ENCODE measurements around the gene KIF21B.

Gene KIF21B

GRCh38 chr1:200991097-200991614 is 32.4 kb downstream of the KIF21B start:
- Histone ChIP-seq H3K36me3 (ENCODE audit: control insufficient read depth, insufficient read depth, low read length) (peaks cover 28% of the 10 kb centered on the region), H3K4me3 (ENCODE audit: extremely low read depth, insufficient read depth, low read length, poor library complexity, severe bottlenecking) (no peak overlapping the region), H3K9me3 (ENCODE audit: control insufficient read depth, low read length) (no peaks in the 10 kb centered on the region), H3K4me1 (ENCODE audit: control insufficient read depth, insufficient read depth, low read length, poor library complexity, severe bottlenecking) (no peaks in the 10 kb centered on the region), H3K27ac (ENCODE audit: low read depth, low read length, severe bottlenecking) (no peak overlapping the region)
- 91 to 96% methylated on average over 9 to 10 of the region's 10 CpGs for WGBS, 2 experiments (ENCODE audit: insufficient coverage in 2 of 2)

DNA sequence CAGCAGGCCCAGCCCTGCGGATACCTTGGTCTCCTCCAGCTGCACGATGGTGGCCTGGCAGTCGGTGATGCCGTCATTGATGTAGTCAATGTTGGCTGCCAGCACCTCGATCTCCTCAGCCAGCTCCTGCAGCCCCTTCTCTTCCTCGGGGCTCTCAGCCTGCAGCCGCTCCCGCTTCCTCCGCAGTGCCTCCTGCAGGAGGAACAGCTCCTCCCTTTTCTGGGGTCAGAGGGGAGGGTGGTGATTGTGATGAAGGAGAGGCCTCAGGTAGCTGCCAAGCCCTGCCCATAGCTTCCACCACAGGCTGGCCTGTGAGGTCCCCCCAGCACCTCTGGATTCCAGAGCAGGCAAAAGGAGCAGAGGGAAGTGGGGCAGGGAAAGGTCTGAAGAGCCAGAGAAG is 33.4 kb downstream of the KIF21B start:
- Histone ChIP-seq H3K36me3 (ENCODE audit: control insufficient read depth, insufficient read depth, low read length) (peaks cover 28% of the 10 kb centered on the region), H3K27ac (ENCODE audit: low read depth, low read length, severe bottlenecking) (no peak overlapping the region), H3K4me3 (ENCODE audit: extremely low read depth, insufficient read depth, low read length, poor library complexity, severe bottlenecking) (no peak overlapping the region), H3K9me3 (ENCODE audit: control insufficient read depth, low read length) (no peaks in the 10 kb centered on the region), H3K4me1 (ENCODE audit: control insufficient read depth, insufficient read depth, low read length, poor library complexity, severe bottlenecking) (no peaks in the 10 kb centered on the region)
- 89 to 90% methylated on average over 6 to 8 of the region's 9 CpGs for WGBS, 2 experiments (ENCODE audit: insufficient coverage in 2 of 2)

- Histone ChIP-seq H3K4me1 (ENCODE audit: control insufficient read depth, insufficient read depth, low read length, poor library complexity, severe bottlenecking) (no peaks in the 10 kb centered on the region), H3K36me3 (ENCODE audit: control insufficient read depth, insufficient read depth, low read length) (peaks cover 28% of the 10 kb centered on the region), H3K4me3 (ENCODE audit: extremely low read depth, insufficient read depth, low read length, poor library complexity, severe bottlenecking) (no peak overlapping the region), H3K27ac (ENCODE audit: low read depth, low read length, severe bottlenecking) (no peak overlapping the region), H3K9me3 (ENCODE audit: control insufficient read depth, low read length) (no peaks in the 10 kb centered on the region)
- 60 to 93% methylated on average over 1 to 3 of the region's 4 CpGs for WGBS, 2 experiments (ENCODE audit: insufficient coverage in 2 of 2)
Observed at GRCh38 chr1:200989337-200989736, 34.2 kb downstream of the KIF21B start.

- Histone ChIP-seq H3K36me3 (ENCODE audit: control insufficient read depth, insufficient read depth, low read length) (peaks cover 28% of the 10 kb centered on the region), H3K9me3 (ENCODE audit: control insufficient read depth, low read length) (no peaks in the 10 kb centered on the region), H3K4me3 (ENCODE audit: extremely low read depth, insufficient read depth, low read length, poor library complexity, severe bottlenecking) (no peak overlapping the region), H3K4me1 (ENCODE audit: control insufficient read depth, insufficient read depth, low read length, poor library complexity, severe bottlenecking) (no peaks in the 10 kb centered on the region), H3K27ac (ENCODE audit: low read depth, low read length, severe bottlenecking) (no peak overlapping the region)
- 96 to 100% methylated on average over 7 to 8 of the region's 9 CpGs for WGBS, 2 experiments (ENCODE audit: insufficient coverage in 2 of 2)
Observed at GRCh38 chr1:200988693-200989092, 34.8 kb downstream of the KIF21B start.

DNA sequence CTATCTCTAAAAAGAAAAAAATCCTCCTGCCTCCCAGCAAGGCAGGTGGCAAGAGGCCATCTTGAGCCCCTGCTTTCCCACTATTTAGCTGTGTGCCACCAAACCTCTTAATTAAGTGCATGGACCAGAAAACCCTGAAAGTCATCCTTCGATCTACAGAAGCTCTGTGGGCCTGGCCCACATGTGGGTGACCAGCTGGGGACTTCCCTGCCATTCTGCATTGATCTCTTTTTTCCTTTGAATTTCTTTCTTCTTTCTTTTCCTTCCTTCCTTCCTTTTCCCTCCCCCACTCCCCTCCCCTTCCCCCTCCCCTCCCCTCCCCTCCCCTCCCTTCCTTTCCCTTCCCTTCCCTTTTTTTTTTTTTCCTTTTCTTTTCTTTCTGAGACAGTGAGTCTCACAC is 38.0 kb downstream of the KIF21B start:
- Histone ChIP-seq H3K9me3 (ENCODE audit: control insufficient read depth, low read length) (peaks cover under 1% of the 10 kb centered on the region), H3K36me3 (ENCODE audit: control insufficient read depth, insufficient read depth, low read length) (peaks cover 24% of the 10 kb centered on the region), H3K4me3 (ENCODE audit: extremely low read depth, insufficient read depth, low read length, poor library complexity, severe bottlenecking) (no peak overlapping the region), H3K4me1 (ENCODE audit: control insufficient read depth, insufficient read depth, low read length, poor library complexity, severe bottlenecking) (no peaks in the 10 kb centered on the region), H3K27ac (ENCODE audit: low read depth, low read length, severe bottlenecking) (no peak overlapping the region)
- 92 to 100% methylated on average over 1 of the region's 1 CpG for WGBS, 2 experiments (ENCODE audit: insufficient coverage in 2 of 2)

DNA sequence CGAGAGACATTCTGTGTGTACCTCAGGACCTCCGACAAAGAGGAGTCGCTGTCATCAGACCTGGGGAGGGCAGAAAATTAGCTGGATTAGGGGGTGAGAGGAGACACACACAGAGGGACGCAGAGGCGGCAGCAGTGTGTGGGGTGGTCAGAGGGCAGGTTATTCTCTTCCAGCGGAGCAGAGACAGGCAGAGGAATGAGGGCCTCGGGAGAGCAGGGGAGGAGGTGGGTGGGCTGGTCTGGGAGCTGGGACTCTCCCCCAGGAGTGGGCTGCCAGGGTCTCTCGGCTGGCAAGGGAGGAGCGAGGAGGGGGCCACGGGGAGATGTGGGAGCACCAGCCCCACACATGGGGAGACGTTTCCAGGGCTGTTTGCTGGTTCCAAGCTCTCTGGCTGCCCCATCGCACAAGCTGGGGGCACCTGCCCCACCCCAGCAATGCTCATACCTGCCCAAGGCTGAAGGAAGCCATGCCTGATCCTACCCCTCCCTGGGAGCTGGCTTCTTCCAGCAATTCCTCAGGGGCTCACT is 40.4 kb downstream of the KIF21B start:
- peaks cover 29% of the 10 kb centered on the region for H3K36me3 ChIP-seq (ENCODE audit: control insufficient read depth, insufficient read depth, low read length)
- peaks cover 11% of the 10 kb centered on the region for H3K9me3 ChIP-seq (ENCODE audit: control insufficient read depth, low read length)
- no peaks in the 10 kb centered on the region for H3K4me1 ChIP-seq (ENCODE audit: control insufficient read depth, insufficient read depth, low read length, poor library complexity, severe bottlenecking)
- WGBS, 2 experiments (ENCODE audit: insufficient coverage in 2 of 2) = 91 to 92% methylated on average over 8 of the region's 12 CpGs
- H3K27ac ChIP-seq (ENCODE audit: low read depth, low read length, severe bottlenecking) = no peak overlapping the region
- H3K4me3 ChIP-seq (ENCODE audit: extremely low read depth, insufficient read depth, low read length, poor library complexity, severe bottlenecking) = no peak overlapping the region

- WGBS, 2 experiments (ENCODE audit: insufficient coverage in 2 of 2) = 90 to 93% methylated on average over 14 of the region's 19 CpGs
- Histone ChIP-seq H3K4me1 (ENCODE audit: control insufficient read depth, insufficient read depth, low read length, poor library complexity, severe bottlenecking) (no peaks in the 10 kb centered on the region), H3K4me3 (ENCODE audit: extremely low read depth, insufficient read depth, low read length, poor library complexity, severe bottlenecking) (no peak overlapping the region), H3K27ac (ENCODE audit: low read depth, low read length, severe bottlenecking) (no peak overlapping the region), H3K9me3 (ENCODE audit: control insufficient read depth, low read length) (peaks cover 11% of the 10 kb centered on the region), H3K36me3 (ENCODE audit: control insufficient read depth, insufficient read depth, low read length) (peaks cover 26% of the 10 kb centered on the region)
Observed at GRCh38 chr1:200982071-200982945, 41.2 kb downstream of the KIF21B start.

GRCh38 chr1:200981278-200981677 is 42.2 kb downstream of the KIF21B start:
- H3K4me3 ChIP-seq (ENCODE audit: extremely low read depth, insufficient read depth, low read length, poor library complexity, severe bottlenecking) = no peak overlapping the region
- no peaks in the 10 kb centered on the region for H3K4me1 ChIP-seq (ENCODE audit: control insufficient read depth, insufficient read depth, low read length, poor library complexity, severe bottlenecking)
- WGBS, 2 experiments (ENCODE audit: insufficient coverage in 2 of 2) = 89 to 96% methylated on average over 2 to 3 of the region's 4 CpGs
- peaks cover 11% of the 10 kb centered on the region for H3K9me3 ChIP-seq (ENCODE audit: control insufficient read depth, low read length)
- no peak overlapping the region for H3K27ac ChIP-seq (ENCODE audit: low read depth, low read length, severe bottlenecking)
- H3K36me3 ChIP-seq (ENCODE audit: control insufficient read depth, insufficient read depth, low read length) = peaks cover 22% of the 10 kb centered on the region

DNA sequence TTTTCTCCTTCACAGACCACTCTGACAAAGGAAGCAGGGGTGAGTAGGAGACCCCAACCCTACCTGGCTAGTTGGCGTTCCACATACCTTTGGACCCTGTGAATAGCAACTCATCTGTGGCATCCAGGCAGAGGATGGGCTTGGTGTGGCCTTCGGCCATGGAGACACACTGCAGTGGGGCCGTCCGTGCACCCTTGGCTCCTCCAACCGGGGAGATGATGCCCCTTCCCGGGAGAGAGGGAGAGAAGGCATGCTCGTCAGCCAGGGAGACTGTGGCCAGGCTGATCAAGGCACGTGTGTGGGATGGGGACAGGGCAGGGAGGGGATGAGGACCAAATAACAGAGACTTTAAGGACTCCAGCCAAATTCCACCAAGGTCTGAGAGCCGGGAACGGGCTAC is 42.6 kb downstream of the KIF21B start:
- Histone ChIP-seq H3K27ac (ENCODE audit: low read depth, low read length, severe bottlenecking) (no peak overlapping the region), H3K4me3 (ENCODE audit: extremely low read depth, insufficient read depth, low read length, poor library complexity, severe bottlenecking) (no peak overlapping the region), H3K4me1 (ENCODE audit: control insufficient read depth, insufficient read depth, low read length, poor library complexity, severe bottlenecking) (no peaks in the 10 kb centered on the region), H3K9me3 (ENCODE audit: control insufficient read depth, low read length) (peaks cover 11% of the 10 kb centered on the region), H3K36me3 (ENCODE audit: control insufficient read depth, insufficient read depth, low read length) (peaks cover 20% of the 10 kb centered on the region)
- 90 to 94% methylated on average over 8 to 10 of the region's 10 CpGs for WGBS, 2 experiments (ENCODE audit: insufficient coverage in 2 of 2)

GRCh38 chr1:200980452-200980772 is 43.1 kb downstream of the KIF21B start:
- Histone ChIP-seq H3K4me1 (ENCODE audit: control insufficient read depth, insufficient read depth, low read length, poor library complexity, severe bottlenecking) (no peaks in the 10 kb centered on the region), H3K4me3 (ENCODE audit: extremely low read depth, insufficient read depth, low read length, poor library complexity, severe bottlenecking) (no peak overlapping the region), H3K36me3 (ENCODE audit: control insufficient read depth, insufficient read depth, low read length) (peaks cover 20% of the 10 kb centered on the region), H3K27ac (ENCODE audit: low read depth, low read length, severe bottlenecking) (no peak overlapping the region), H3K9me3 (ENCODE audit: control insufficient read depth, low read length) (peaks cover 11% of the 10 kb centered on the region)
- 100% methylated on average over 2 of the region's 2 CpGs for whole genome bisulfite sequencing, 2 experiments (ENCODE audit: insufficient coverage in 2 of 2)
